HepG2 (cell line): ENCODE measurements around the gene AK6. TPM values are rescaled to one million over a fixed set of nuclear protein-coding genes. Genes with fewer than 3 reads are reported as not detected.

Source experiments
- ATAC-seq: fragments of 200-7000 bp; cut with Tn5 transposase; 3 replicates; pipeline ENCODE4 v1.9.1; 2020; ENCODE audit warnings: mild to moderate bottlenecking, moderate library complexity
- BruUV-seq: library from RNA; stranded (reverse); fragments of 400-500 nt; replicated peaks from 2 replicates; lab custom pipeline; 2021; lab: Mats Ljungman, UMichigan
- CTCF ChIA-PET: fragments of 300-600 bp; formaldehyde crosslinking; extraction: SDS; loops from one replicate; lab custom pipeline; 2021; ENCODE audit warnings: low total read pairs, inconsistent platforms, low intra/inter-chr PET ratio; lab: Yijun Ruan, JAX
- POLR2A ChIA-PET: fragments of 350-600 bp; sonication (Branson Sonifier 250); formaldehyde crosslinking; loops from one replicate; lab custom pipeline; 2020; ENCODE audit warnings: antibody characterized with exemption, inconsistent platforms; lab: Yijun Ruan, JAX
- DNase-seq: peaks from one replicate; pipeline ENCODE4 v3.0.0-alpha.2; 2015; ENCODE audit warnings: low spot score
- FAIRE-seq: peaks from 3 replicates; lab custom pipeline; 2011; peaks lifted over from hg19 to GRCh38; lab: Jason Lieb, UNC
- H2AFZ ChIP-seq: one replicate; pipeline ENCODE4 v1.6.1; 2011; ENCODE audit warnings: low read length, inconsistent platforms
- H3K27ac ChIP-seq: fragments of 300-600 bp; 3 replicates; pipeline ENCODE4 v1.8.0; 2011; ENCODE audit warnings: mixed run types, mild to moderate bottlenecking, mixed read lengths, low read length, inconsistent platforms; ENCODE audit not compliant: insufficient read depth; ENCODE audit errors: extremely low read length
- H3K27me3 ChIP-seq, 2 experiments: fragments of 200-600 bp in 1 of 2; 2 replicates in 1 of 2; 3 replicates in 1 of 2; pipeline versions ENCODE4 v1.6.0 to v1.8.0; 2011; ENCODE audit warnings: low read length in 2 of 2, mild to moderate bottlenecking in 2 of 2, moderate library complexity in 2 of 2, inconsistent platforms in 1 of 2; ENCODE audit not compliant: insufficient read depth in 2 of 2, control insufficient read depth in 1 of 2
- H3K36me3 ChIP-seq, 2 experiments: fragments of 200-600 bp in 1 of 2; replicated peaks in 1 of 2; 2 replicates in 1 of 2; 3 replicates in 1 of 2; pipeline versions ENCODE4 v1.5.1 to v1.8.0; 2011; ENCODE audit warnings: low read length in 2 of 2, inconsistent platforms in 1 of 2; ENCODE audit not compliant: insufficient read depth in 2 of 2, control insufficient read depth in 1 of 2
- H3K4me1 ChIP-seq: 2 replicates; pipeline ENCODE4 v1.5.1; 2012; ENCODE audit warnings: low read length, inconsistent platforms; ENCODE audit not compliant: insufficient read depth
- H3K4me2 ChIP-seq: 2 replicates; pipeline ENCODE4 v1.6.0; 2011; ENCODE audit warnings: low read depth, low read length, inconsistent platforms
- H3K4me3 ChIP-seq, 3 experiments: fragments of 200-600 bp in 1 of 3; sonication (generic), shearing (Covaris generic) in 1 of 3; replicated peaks in 1 of 3; 2 replicates each; pipeline ENCODE4 v1.5.1; 2011 to 2016; ENCODE audit warnings: low read length in 3 of 3, inconsistent platforms in 2 of 3, low read depth in 2 of 3, mild to moderate bottlenecking in 2 of 3, control low read depth in 1 of 3, mixed read lengths in 1 of 3; ENCODE audit not compliant: insufficient read depth in 1 of 3
- H3K79me2 ChIP-seq: one replicate; pipeline ENCODE4 v1.6.1; 2011; ENCODE audit warnings: low read length, inconsistent platforms; ENCODE audit not compliant: insufficient read depth
- H3K9ac ChIP-seq: 2 replicates; pipeline ENCODE4 v1.6.0; 2011; ENCODE audit warnings: mild to moderate bottlenecking, low read depth, low read length, inconsistent platforms; ENCODE audit not compliant: insufficient read depth
- H3K9me3 ChIP-seq: 2 replicates; pipeline ENCODE4 v1.5.1; 2012; ENCODE audit warnings: mild to moderate bottlenecking, low read length
- H4K20me1 ChIP-seq: 2 replicates; pipeline ENCODE4 v1.6.0; 2011; ENCODE audit warnings: inconsistent platforms, mild to moderate bottlenecking, low read length, moderate library complexity; ENCODE audit not compliant: insufficient read depth
- CEBPB ChIP-seq: IDR thresholded peaks from 2 replicates; pipeline ENCODE4 v1.6.1; 2011; ENCODE audit warnings: low read depth, low read length, improper control_type of control experiment, borderline replicate concordance
- ETV5 ChIP-seq: IDR thresholded peaks from 2 replicates; pipeline ENCODE4 v1.6.1; 2018; ENCODE audit warnings: missing biosample characterization, missing genetic modification reagents, inconsistent platforms, borderline replicate concordance
- MBD4 ChIP-seq: IDR thresholded peaks from 2 replicates; pipeline ENCODE4 v1.6.1; 2012; ENCODE audit warnings: low read length, inconsistent platforms, borderline replicate concordance
- SMAD9 ChIP-seq: sonication (generic); formaldehyde crosslinking; IDR thresholded peaks from 2 replicates; pipeline ENCODE4 v1.5.1; 2020; ENCODE audit warnings: mild to moderate bottlenecking, missing genetic modification reagents
- TFDP2 ChIP-seq: sonication (generic); formaldehyde crosslinking; IDR thresholded peaks from 2 replicates; pipeline ENCODE4 v1.4.0; 2020; ENCODE audit warnings: missing genetic modification reagents
- U2AF1 ChIP-seq: fragments of 200-400 bp; formaldehyde crosslinking; optimal IDR thresholded peaks from 2 replicates; pipeline ENCODE3; 2017; ENCODE audit warnings: mild to moderate bottlenecking, low read depth, low read length
- ZNF20 ChIP-seq: sonication (generic); formaldehyde crosslinking; IDR thresholded peaks from 2 replicates; pipeline ENCODE4 v1.4.0; 2020; ENCODE audit warnings: mild to moderate bottlenecking, moderate library complexity, missing genetic modification reagents
- ZNF598 ChIP-seq: sonication (generic); formaldehyde crosslinking; IDR thresholded peaks from 2 replicates; pipeline ENCODE4 v1.5.1; 2020; ENCODE audit warnings: mild to moderate bottlenecking, missing genetic modification reagents, borderline replicate concordance
- WGBS: methylation state at CpG from one replicate; pipeline ENCODE4 v1.1.6; 2017; ENCODE audit warnings: low lambda C conversion rate; 5-methylcytosine and 5-hydroxymethylcytosine counted together
- in situ Hi-C: cut with HindIII; loops from 2 replicates; pipeline ENCODE4 v1.10.0; 2017; ENCODE audit warnings: low pct_unique_long_range_greater_than_20kb; ENCODE audit not compliant: extremely low pct_ligation_motif_present
- intact Hi-C: fragments of 100-400 bp; cut with micrococcal nuclease; formaldehyde crosslinking; loops from one replicate; pipeline ENCODE4 v1.10.0; 2022; ENCODE audit not compliant: unreplicated experiment
- polyA plus RNA-seq, 8 experiments: library from polyadenylated mRNA; depleted of rRNA in 3 of 8; stranded (reverse) in 7 of 8; unstranded in 1 of 8; fragments of >200 nt; fragmentation: Illumina TruSeq in 4 of 8; extraction: Trizol in 4 of 8; gene quantifications; 2 replicates each; pipeline versions ENCODE4 v1.2.1 to v1.2.3, GENCODE V29; 2011 to 2016; ENCODE audit warnings: low read depth in 4 of 8, missing spikeins in 1 of 8, mixed read lengths in 1 of 8; ENCODE audit not compliant: insufficient read depth in 1 of 8
- total RNA-seq, 5 experiments: library from RNA; depleted of rRNA; stranded (reverse); fragments of >200 nt; fragmentation: Illumina TruSeq; extraction: Trizol; gene quantifications; 2 replicates each; pipeline ENCODE4 v1.2.3, GENCODE V29; 2016; ENCODE audit warnings: low read depth in 1 of 5

AK6 gene
- total and polyA plus RNA-seq, 2 of the 13 experiments (the other 11 are each of a cell fraction or from before 2014, with no cell fraction given): 31.1 to 77.2 TPM

GRCh38 chr5:69315972-69316371 lies 53.3 kb downstream of the AK6 start:
- no peak for FAIRE-seq
- intact Hi-C loops: no loop called here
- no peak overlapping the region for H3K4me3 ChIP-seq
- H3K9ac ChIP-seq: no peak overlapping the region
- WGBS: 96% methylated on average over 1 of the region's 1 CpG
- DNase-seq: no peak
- H3K27ac ChIP-seq: no peak overlapping the region
- H3K27me3 ChIP-seq: no peaks in the 10 kb centered on the region
- no peak overlapping the region for H3K4me2 ChIP-seq
- H2AFZ ChIP-seq: no peak overlapping the region
- H3K4me1 ChIP-seq: peaks cover 5% of the 10 kb centered on the region
- H3K79me2 ChIP-seq: no peaks in the 10 kb centered on the region
- POLR2A ChIA-PET: no interaction called here
- no peaks in the 10 kb centered on the region for H4K20me1 ChIP-seq
- CTCF ChIA-PET: no interaction called here
- peaks cover 1 to 11% of the 10 kb centered on the region in 2 experiments; a peak in 3 of 5 replicates for H3K36me3 ChIP-seq
- ATAC-seq: no peak
- no TSS peak for BruUV-seq
- in situ Hi-C loops: no loop called here
- TF ChIP-seq ETV5 (CRISPR knock-in tag) (no peak), TFDP2 (CRISPR knock-in tag) (no peak), ZNF20 (no peak), U2AF1 (no peak), MBD4 (no peak), ZNF598 (CRISPR knock-in tag) (no peak)
- H3K9me3 ChIP-seq: no peaks in the 10 kb centered on the region

GRCh38 chr5:69313428-69313827 lies 55.9 kb downstream of the AK6 start:
- ATAC-seq (no peak), FAIRE-seq (no peak), DNase-seq (no peak)
- no peak overlapping the region for H3K4me2 ChIP-seq
- no peak overlapping the region for H3K4me3 ChIP-seq
- intact Hi-C loops: no loop called here
- no peak overlapping the region for H3K9ac ChIP-seq
- H3K79me2 ChIP-seq: no peaks in the 10 kb centered on the region
- H3K27ac ChIP-seq: no peak overlapping the region
- peaks cover 1 to 15% of the 10 kb centered on the region in 2 experiments; a peak in 3 of 5 replicates for H3K36me3 ChIP-seq
- H4K20me1 ChIP-seq: no peaks in the 10 kb centered on the region
- 97% methylated on average over 9 of the region's 9 CpGs for WGBS
- CTCF ChIA-PET: no interaction called here
- in situ Hi-C loops: no loop called here
- H2AFZ ChIP-seq: no peak overlapping the region
- no TSS peak for BruUV-seq
- H3K9me3 ChIP-seq: no peaks in the 10 kb centered on the region
- POLR2A ChIA-PET: no interaction called here
- TF ChIP-seq CEBPB (peak; percentile 64; the same call in 1 of the 2 replicates), SMAD9 (CRISPR knock-in tag) (no peak)
- TF ChIP-seq, all 625 proteins: peak for 1
- H3K4me1 ChIP-seq: no peaks in the 10 kb centered on the region
- H3K27me3 ChIP-seq: no peaks in the 10 kb centered on the region
